Stomach (tissue), 4 donors: Measurements from ENCODE around the gene PTPN7.

ENCODE experiments used
- CTCF ChIP-seq, 7 experiments: fragments of 450-650 bp in 4 of 7; fragments of 200-600 bp in 3 of 7; sonication (generic) in 3 of 7; IDR thresholded peaks; one replicate each; pipeline ENCODE4 v1.5.1; 2016 to 2019; ENCODE audit warnings: antibody characterized with exemption in 7 of 7, control low read depth in 2 of 7, mild to moderate bottlenecking in 1 of 7
- EP300 ChIP-seq: sonication (generic); formaldehyde crosslinking; IDR thresholded peaks from one replicate; pipeline ENCODE4 v1.6.1; 2017; ENCODE audit warnings: antibody characterized with exemption
- POLR2A ChIP-seq, 4 donors: fragments of 450-650 bp; IDR thresholded peaks; one replicate each; pipeline ENCODE4 v1.6.1; 2016; ENCODE audit warnings: antibody characterized with exemption in 4 of 4, control low read depth in 2 of 4, mild to moderate bottlenecking in 1 of 4, moderate library complexity in 1 of 4

- TF ChIP-seq POLR2A (IDR thresholded peaks at IDR 0.05) (no peak), CTCF (IDR thresholded peaks at IDR 0.05) (no peak), EP300 (no peak)
These were observed 9.8 kb downstream of the PTPN7 start for GRCh38 chr1:202150602-202151001.
